GM23338 (cell line): Measurements from ENCODE around the gene PTPN20. TPM values are rescaled to one million over a fixed set of nuclear protein-coding genes. Genes with fewer than 3 reads are reported as not detected.

Experiments used
- ATAC-seq: fragments of 200-7000 bp; cut with Tn5 transposase; 3 replicates; pipeline ENCODE4 v1.9.1; 2020
- DNase-seq: peaks from one replicate; pipeline ENCODE4 v3.0.0-alpha.2; 2015; ENCODE audit warnings: low spot score
- H2AFZ ChIP-seq: fragments of 200-600 bp; sonication (generic); 2 replicates; pipeline ENCODE4 v1.8.0; 2016; ENCODE audit warnings: antibody characterized with exemption, mild to moderate bottlenecking, moderate library complexity
- H3F3A ChIP-seq: fragments of 200-600 bp; sonication (generic); replicated peaks from 2 replicates; pipeline ENCODE4 v1.8.0; 2017; ENCODE audit warnings: antibody characterized with exemption, mixed run types, low read depth
- H3K27ac ChIP-seq: fragments of 200-600 bp; sonication (generic); 2 replicates; pipeline ENCODE4 v1.6.1; 2016; ENCODE audit warnings: low read depth
- H3K27me3 ChIP-seq: fragments of 200-600 bp; sonication (generic); 2 replicates; pipeline ENCODE4 v1.8.0; 2016; ENCODE audit warnings: mild to moderate bottlenecking, mixed run types, moderate library complexity; ENCODE audit not compliant: insufficient read depth
- H3K36me3 ChIP-seq: fragments of 200-600 bp; sonication (generic); 2 replicates; pipeline ENCODE4 v1.8.0; 2016; ENCODE audit warnings: mild to moderate bottlenecking; ENCODE audit not compliant: insufficient read depth
- H3K4me1 ChIP-seq: fragments of 200-600 bp; sonication (generic); 2 replicates; pipeline ENCODE4 v1.8.0; 2016; ENCODE audit warnings: mild to moderate bottlenecking, moderate library complexity; ENCODE audit not compliant: insufficient read depth
- H3K4me2 ChIP-seq: fragments of 200-600 bp; sonication (generic); 2 replicates; pipeline ENCODE4 v1.7.1; 2017; ENCODE audit warnings: mixed run types
- H3K4me3 ChIP-seq: fragments of 200-600 bp; sonication (generic); 2 replicates; pipeline ENCODE4 v1.6.1; 2016; ENCODE audit warnings: mixed run types
- H3K79me2 ChIP-seq: fragments of 200-600 bp; sonication (generic); replicated peaks from 2 replicates; pipeline ENCODE4 v1.8.0; 2017; ENCODE audit warnings: mild to moderate bottlenecking; ENCODE audit not compliant: insufficient read depth
- H3K9me2 ChIP-seq: fragments of 200-600 bp; sonication (generic); 2 replicates; pipeline ENCODE4 v1.8.0; 2017; ENCODE audit not compliant: insufficient read depth
- H4K20me1 ChIP-seq: fragments of 200-600 bp; sonication (generic); replicated peaks from 2 replicates; pipeline ENCODE4 v1.8.0; 2017; ENCODE audit warnings: mild to moderate bottlenecking; ENCODE audit not compliant: insufficient read depth
- H3K27ac Mint-ChIP-seq: 2 replicates; pipeline ENCODE4 v1.8.0; 2020; ENCODE audit warnings: inconsistent platforms, mild to moderate bottlenecking, moderate library complexity, mixed read lengths
- H3K27me3 Mint-ChIP-seq: 3 replicates; pipeline ENCODE4 v1.8.0; 2022; ENCODE audit warnings: low read depth, mild to moderate bottlenecking, moderate library complexity, mixed read lengths, inconsistent platforms; ENCODE audit not compliant: insufficient read depth, poor library complexity
- H3K36me3 Mint-ChIP-seq: 3 replicates; pipeline ENCODE4 v1.8.0; 2021; ENCODE audit warnings: low read depth, mild to moderate bottlenecking, inconsistent platforms, moderate library complexity, mixed read lengths
- H3K4me1 Mint-ChIP-seq: 3 replicates; pipeline ENCODE4 v1.8.0; 2020; ENCODE audit warnings: mild to moderate bottlenecking, inconsistent platforms, mixed read lengths
- H3K4me3 Mint-ChIP-seq: 3 replicates; pipeline ENCODE4 v1.8.0; 2021; ENCODE audit warnings: moderate library complexity, mild to moderate bottlenecking, inconsistent platforms, mixed read lengths
- H3K9me3 Mint-ChIP-seq: 3 replicates; pipeline ENCODE4 v1.8.0; 2020; ENCODE audit warnings: moderate library complexity, mild to moderate bottlenecking, inconsistent platforms, mixed read lengths
- CREB1 ChIP-seq: fragments of 250-450 bp; sonication (Bioruptor Pico); IDR thresholded peaks from 2 replicates; pipeline ENCODE4 v1.5.0; 2020; ENCODE audit warnings: low read depth, mild to moderate bottlenecking, moderate library complexity
- ETS1 ChIP-seq: IDR thresholded peaks from 2 replicates; pipeline ENCODE4 v1.6.1; 2016; ENCODE audit warnings: antibody characterized with exemption
- EZH2phosphoT487 ChIP-seq: fragments of 200-600 bp; sonication (generic); IDR thresholded peaks from one replicate; pipeline ENCODE4 v1.8.1; 2018; ENCODE audit warnings: antibody characterized with exemption; ENCODE audit not compliant: unreplicated experiment
- JUNB ChIP-seq: IDR thresholded peaks from one replicate; pipeline ENCODE4 v1.6.1; 2016; ENCODE audit warnings: antibody characterized with exemption; ENCODE audit not compliant: unreplicated experiment
- NANOG ChIP-seq: IDR thresholded peaks from 2 replicates; pipeline ENCODE4 v1.6.1; 2016; ENCODE audit warnings: antibody characterized with exemption, borderline replicate concordance
- REST ChIP-seq: IDR thresholded peaks from one replicate; pipeline ENCODE4 v1.6.1; 2018; ENCODE audit warnings: antibody characterized with exemption; ENCODE audit not compliant: unreplicated experiment
- STAT1 ChIP-seq: IDR thresholded peaks from one replicate; pipeline ENCODE4 v1.6.1; 2016; ENCODE audit warnings: antibody characterized with exemption; ENCODE audit not compliant: unreplicated experiment
- ZNF331 ChIP-seq: fragments of 250-450 bp; sonication (Bioruptor Pico); IDR thresholded peaks from 2 replicates; pipeline ENCODE4 v1.5.0; 2020; ENCODE audit warnings: low read depth, mild to moderate bottlenecking, moderate library complexity
- ZNF462 ChIP-seq: fragments of 250-450 bp; sonication (Bioruptor Pico); IDR thresholded peaks from 2 replicates; pipeline ENCODE4 v1.5.0; 2020; ENCODE audit warnings: mild to moderate bottlenecking, moderate library complexity
- polyA plus RNA-seq: library from polyadenylated mRNA; unstranded; fragments of >200 nt; fragmentation: Nextera tagmentation; extraction: Ambion mirVana; gene quantifications from 2 replicates; pipeline ENCODE4 v1.2.1, GENCODE V29; 2016
- total RNA-seq: library from RNA; depleted of rRNA; stranded (reverse); fragments of >200 nt; shearing (Covaris generic); gene quantifications from 2 replicates; pipeline ENCODE4 v1.2.3, GENCODE V29; 2014

The PTPN20 gene
- total and polyA plus RNA-seq, 2 experiments from 2014 or later, result 0.13 TPM; not detected in 1

- Histone ChIP-seq H3K4me1 (peaks cover 4% of the 10 kb centered on the region; the same call in 1 of the 2 replicates), H4K20me1 (no peaks in the 10 kb centered on the region), H3K27me3 (no peaks in the 10 kb centered on the region), H3K4me3 (no peak overlapping the region), H3K4me2 (no peak overlapping the region), H3K79me2 (no peaks in the 10 kb centered on the region), H2AFZ (no peak overlapping the region), H3K36me3 (no peaks in the 10 kb centered on the region), H3K9me2 (no peaks in the 10 kb centered on the region), H3K27ac (no peak overlapping the region), H3F3A (no peaks in the 10 kb centered on the region)
- Mint-ChIP-seq H3K4me3 (no peak overlapping the region), H3K27ac (no peak overlapping the region), H3K4me1 (peaks cover 10% of the 10 kb centered on the region; the same call in 2 of the 3 replicates), H3K27me3 (no peaks in the 10 kb centered on the region), H3K36me3 (no peaks in the 10 kb centered on the region), H3K9me3 (peaks cover 5% of the 10 kb centered on the region)
- DNase-seq (no peak), ATAC-seq (no peak)
- TF ChIP-seq JUNB, result no peak
- no peak for TF ChIP-seq EZH2phosphoT487
- TF ChIP-seq STAT1, result no peak
- no peak for TF ChIP-seq ZNF331
- no peak for TF ChIP-seq ETS1
- no peak for TF ChIP-seq ZNF462 (CRISPR knock-in tag)
- TF ChIP-seq NANOG, result no peak
- no peak for TF ChIP-seq CREB1 (CRISPR knock-in tag)
- no peak for TF ChIP-seq REST
Observed at GRCh38 chr10:46999217-46999616, 88.0 kb downstream of the PTPN20 start.
